Choroid plexus epithelial cell (primary cell): ENCODE results near the gene NOS3.

ENCODE experiments used
- DNase-seq: peaks from one replicate; pipeline ENCODE4 v3.0.0-alpha.2; 2010; ENCODE audit warnings: low read depth
- H3K4me3 ChIP-seq: 2 replicates; pipeline ENCODE4 v1.5.1; 2011; ENCODE audit warnings: low read depth, mild to moderate bottlenecking, control low read depth, low read length, moderate library complexity
- TF ChIP-seq, protein P1 (sequence below): conservative IDR thresholded peaks from 2 replicates; pipeline ENCODE4 v1.5.1; 2011; ENCODE audit warnings: low read depth, mild to moderate bottlenecking, control low read depth, inconsistent platforms, low read length, moderate library complexity

Gene NOS3

DNA sequence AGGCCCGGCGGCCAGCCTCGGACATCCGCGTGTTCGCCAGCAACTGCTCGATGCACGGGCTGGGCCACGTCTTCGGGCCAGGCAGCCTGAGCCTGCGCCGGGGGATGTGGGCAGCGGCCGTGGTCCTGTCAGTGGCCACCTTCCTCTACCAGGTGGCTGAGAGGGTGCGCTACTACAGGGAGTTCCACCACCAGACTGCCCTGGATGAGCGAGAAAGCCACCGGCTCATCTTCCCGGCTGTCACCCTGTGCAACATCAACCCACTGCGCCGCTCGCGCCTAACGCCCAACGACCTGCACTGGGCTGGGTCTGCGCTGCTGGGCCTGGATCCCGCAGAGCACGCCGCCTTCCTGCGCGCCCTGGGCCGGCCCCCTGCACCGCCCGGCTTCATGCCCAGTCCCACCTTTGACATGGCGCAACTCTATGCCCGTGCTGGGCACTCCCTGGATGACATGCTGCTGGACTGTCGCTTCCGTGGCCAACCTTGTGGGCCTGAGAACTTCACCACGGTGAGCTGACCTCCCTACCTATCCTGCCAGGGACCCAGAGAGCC lies 58.2 kb downstream of the NOS3 start:
- H3K4me3 ChIP-seq: no peak overlapping the region
- no peak for DNase-seq
- TF ChIP-seq, protein P1, sequence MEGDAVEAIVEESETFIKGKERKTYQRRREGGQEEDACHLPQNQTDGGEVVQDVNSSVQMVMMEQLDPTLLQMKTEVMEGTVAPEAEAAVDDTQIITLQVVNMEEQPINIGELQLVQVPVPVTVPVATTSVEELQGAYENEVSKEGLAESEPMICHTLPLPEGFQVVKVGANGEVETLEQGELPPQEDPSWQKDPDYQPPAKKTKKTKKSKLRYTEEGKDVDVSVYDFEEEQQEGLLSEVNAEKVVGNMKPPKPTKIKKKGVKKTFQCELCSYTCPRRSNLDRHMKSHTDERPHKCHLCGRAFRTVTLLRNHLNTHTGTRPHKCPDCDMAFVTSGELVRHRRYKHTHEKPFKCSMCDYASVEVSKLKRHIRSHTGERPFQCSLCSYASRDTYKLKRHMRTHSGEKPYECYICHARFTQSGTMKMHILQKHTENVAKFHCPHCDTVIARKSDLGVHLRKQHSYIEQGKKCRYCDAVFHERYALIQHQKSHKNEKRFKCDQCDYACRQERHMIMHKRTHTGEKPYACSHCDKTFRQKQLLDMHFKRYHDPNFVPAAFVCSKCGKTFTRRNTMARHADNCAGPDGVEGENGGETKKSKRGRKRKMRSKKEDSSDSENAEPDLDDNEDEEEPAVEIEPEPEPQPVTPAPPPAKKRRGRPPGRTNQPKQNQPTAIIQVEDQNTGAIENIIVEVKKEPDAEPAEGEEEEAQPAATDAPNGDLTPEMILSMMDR: no peak

DNA sequence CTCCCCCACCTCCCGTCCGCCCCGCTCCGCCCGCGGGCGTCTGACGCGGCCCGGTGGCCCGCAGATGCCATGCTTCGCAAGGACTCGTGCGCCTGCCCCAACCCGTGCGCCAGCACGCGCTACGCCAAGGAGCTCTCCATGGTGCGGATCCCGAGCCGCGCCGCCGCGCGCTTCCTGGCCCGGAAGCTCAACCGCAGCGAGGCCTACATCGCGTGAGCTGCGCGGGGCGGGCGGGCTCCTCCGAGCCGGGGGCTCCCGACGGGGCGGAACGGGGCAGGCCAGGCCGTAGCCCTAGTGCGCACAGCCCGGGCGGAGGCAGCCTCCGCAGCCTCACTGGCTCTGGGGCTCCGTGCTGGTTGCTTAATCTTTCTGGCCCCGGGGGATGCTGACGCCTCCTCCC lies 60.3 kb downstream of the NOS3 start:
- TF ChIP-seq, protein P1: no peak
- DNase-seq: peak; percentile 79
- no peak overlapping the region for H3K4me3 ChIP-seq

DNA sequence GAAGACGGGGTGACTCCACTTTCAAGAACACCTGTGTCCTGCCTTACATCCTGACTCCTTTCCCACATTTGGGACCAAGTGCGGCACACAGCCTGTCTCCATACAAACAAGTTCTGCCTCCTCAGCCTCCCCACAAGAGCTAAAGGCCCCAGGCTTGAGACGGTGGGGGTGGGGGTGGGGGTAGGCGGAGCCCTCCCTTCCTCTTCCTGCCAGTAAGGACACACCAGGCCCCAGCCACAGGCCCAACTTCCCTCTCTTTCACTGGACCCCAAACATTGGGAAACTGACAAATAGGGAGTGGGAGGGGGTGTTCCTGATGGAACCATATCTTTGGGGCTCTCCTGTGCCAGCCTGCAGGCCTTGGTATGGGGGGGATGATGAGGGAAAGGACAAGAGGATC lies 62.3 kb downstream of the NOS3 start:
- TF ChIP-seq, protein P1: no peak
- H3K4me3 ChIP-seq: no peak overlapping the region
- DNase-seq: no peak

DNA sequence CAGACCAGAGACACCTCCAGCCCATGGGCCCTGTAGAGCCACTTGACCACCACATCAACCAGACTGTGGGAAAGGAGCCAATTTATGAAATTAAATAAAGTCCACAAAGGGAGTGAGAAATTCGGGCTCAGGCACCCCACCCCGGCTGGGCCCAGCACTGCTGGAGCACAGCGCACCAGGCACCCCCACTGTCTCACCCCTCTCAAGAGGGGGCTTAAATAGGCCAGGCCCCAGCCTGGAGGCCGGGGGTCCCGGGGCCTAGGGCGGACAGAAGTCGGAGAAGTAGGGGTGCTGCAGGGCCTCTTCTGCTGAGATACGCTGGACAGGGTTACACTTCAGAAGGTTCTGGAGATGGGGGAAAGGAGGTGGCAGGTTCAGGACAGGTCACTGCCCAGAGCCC lies 62.9 kb downstream of the NOS3 start:
- TF ChIP-seq, protein P1: no peak
- H3K4me3 ChIP-seq: no peak overlapping the region
- no peak for DNase-seq

DNA sequence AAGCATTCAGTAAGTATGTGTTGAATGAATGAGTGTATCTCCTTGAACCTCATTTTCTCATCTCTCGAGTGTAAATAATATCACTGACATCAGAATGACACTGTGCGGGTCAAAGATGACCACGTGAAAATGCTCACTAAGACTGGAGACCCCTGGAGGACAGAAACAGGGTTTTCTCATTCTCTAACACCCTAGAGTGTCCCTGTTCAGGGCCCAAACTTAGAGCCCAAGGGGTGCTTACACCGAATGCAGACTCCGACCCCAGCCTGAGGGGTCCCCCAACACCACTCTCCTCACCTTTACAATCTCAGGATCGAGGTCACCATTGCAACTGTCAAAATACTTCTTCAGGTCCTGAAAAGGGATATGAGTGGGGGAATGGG lies 65.5 kb downstream of the NOS3 start:
- DNase-seq: no peak
- no peak overlapping the region for H3K4me3 ChIP-seq
- TF ChIP-seq, protein P1: no peak

DNA sequence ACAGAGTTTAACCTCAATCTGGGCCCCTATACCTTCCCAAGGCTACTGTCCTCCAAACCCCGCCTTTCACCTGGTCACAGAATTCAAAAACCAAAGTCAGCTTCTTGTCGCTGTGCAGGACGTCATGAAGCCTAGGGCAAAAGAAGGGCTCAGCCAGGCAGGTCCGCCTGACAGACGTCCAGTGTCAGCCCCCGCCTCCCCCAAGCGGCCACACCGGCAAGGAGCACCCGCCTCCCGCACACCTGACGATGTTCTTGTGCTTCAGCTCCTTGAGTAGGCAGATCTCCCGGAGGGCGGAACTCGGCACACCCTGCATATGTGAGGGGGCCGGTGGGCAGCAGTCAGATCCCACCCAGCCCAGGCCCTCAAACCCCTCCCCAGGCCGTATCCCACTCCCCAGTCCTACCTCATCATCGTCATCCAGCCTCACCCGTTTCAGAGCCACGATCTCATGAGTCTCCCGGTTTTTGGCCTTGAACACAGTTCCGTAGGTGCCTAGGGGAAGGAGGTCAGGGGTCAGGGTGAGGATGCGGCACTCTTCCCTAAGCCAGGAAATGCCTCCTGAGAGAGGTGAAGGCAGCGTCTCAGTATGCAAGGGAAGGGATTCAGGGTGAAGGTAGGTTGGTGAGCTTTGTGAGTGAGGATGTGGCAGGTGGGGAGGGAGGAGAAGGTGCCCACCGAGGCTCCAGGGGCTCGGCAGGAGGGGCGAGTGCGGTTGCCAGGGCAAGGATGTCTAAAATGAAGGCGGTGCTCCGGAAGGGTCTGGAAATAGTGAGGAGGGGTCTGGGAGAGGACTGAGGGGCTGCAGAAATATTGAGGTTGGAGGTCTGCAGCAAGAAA lies 66.1 kb downstream of the NOS3 start:
- TF ChIP-seq, protein P1: no peak
- DNase-seq: no peak
- peak overlapping the region; percentile 78 for H3K4me3 ChIP-seq
